Measurements from ENCODE around the gene CADM2.

GRCh38 chr3:85313380-85313779 is 354.6 kb downstream of the CADM2 start:
- TF ChIP-seq CTCF (IDR thresholded peaks at IDR 0.05) (no peak), EP300 (IDR thresholded peaks at IDR 0.05) (no peak)

Measured in upper lobe of left lung (tissue), 4 donors.